ENCODE measurements around the gene CYTH3. TPM values are rescaled to one million over a fixed set of nuclear protein-coding genes. Genes with fewer than 3 reads are reported as not detected.

CYTH3 gene
- total RNA-seq, 1 experiment from 2014 or later, result 19.2 TPM

DNA sequence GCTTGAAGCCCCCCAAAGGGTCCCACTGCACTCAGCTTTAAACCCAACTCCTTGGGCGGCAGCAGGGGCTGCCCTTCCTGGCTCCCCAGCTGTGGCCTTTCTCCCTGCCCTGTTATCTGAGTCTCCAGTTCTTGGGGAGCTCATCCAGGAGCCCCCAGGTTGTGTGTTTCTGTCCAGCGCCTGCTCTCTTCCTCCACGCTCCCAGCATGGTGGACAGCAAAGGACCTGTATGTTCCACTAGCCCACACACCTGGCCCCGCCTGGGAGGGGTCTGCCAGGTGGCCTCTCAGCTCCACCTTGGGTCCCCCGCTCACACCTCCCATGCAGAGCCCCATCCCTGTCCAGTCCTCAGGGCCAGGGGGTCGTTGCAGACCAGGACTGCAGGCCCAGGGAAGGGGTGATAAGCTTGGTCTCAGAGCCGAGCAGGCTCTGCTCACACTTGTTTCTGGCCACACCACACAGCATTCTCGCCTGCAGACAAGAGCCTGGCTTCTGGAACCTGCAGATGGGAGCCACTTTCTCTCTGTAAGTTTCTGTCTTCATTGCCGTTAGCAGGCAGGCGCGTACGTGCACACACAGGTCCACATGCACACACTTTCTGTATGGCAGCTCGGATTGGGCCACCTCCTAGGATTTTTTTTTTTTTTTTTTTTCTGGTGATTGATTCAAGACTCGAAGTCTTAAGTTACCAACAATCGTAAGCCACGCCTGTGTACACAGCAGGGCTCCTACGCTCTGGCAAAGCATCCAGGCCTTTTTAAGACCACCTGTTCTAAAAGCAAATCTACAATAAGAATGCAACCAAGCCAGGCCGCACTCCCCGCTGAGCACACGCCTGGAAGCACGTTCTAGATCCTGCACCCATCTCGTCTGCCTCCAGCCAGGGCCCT lies 104.6 kb downstream of the CYTH3 start:
- no peak overlapping the region for H3K4me3 ChIP-seq
- DNase-seq, result no peak
- H3K9me3 ChIP-seq (replicated peaks), result no peaks in the 10 kb centered on the region
- no peak overlapping the region for H3K27ac ChIP-seq
- no peaks in the 10 kb centered on the region for H3K27me3 ChIP-seq
- H3K36me3 ChIP-seq, result peaks cover 2% of the 10 kb centered on the region; the same call in 1 of the 2 replicates
- H3K4me1 ChIP-seq, result no peaks in the 10 kb centered on the region

DNA sequence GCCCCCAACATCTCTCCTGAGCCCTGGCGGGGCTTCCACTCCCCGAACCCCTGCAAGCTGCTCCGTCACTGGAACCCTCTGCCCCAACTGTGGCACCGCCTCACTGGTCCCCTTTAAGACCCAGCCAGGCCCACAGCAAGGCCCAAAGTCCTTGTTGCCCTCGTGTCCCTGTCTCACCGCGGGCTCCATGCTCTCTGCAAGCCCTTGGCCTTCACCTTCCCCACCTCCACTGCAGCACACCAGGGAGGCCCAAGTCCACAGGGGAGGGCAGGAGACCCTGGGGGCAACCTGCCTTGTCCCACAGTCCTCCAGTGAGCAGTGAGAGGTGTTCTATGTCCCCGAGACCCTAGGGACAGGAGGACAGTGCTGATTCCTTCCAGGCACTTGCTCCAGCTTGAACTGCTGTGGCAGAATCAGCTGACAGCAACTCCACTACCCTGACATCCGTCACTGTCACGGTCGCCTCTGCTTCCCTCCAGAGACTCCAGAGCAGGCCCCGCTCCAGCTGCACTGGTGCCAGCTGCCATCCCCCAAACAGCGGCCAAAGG lies 105.3 kb downstream of the CYTH3 start:
- no peak overlapping the region for H3K4me3 ChIP-seq
- no peak overlapping the region for H3K27ac ChIP-seq
- no peaks in the 10 kb centered on the region for H3K27me3 ChIP-seq
- H3K4me1 ChIP-seq, result no peaks in the 10 kb centered on the region
- no peak for DNase-seq
- H3K9me3 ChIP-seq (replicated peaks), result no peaks in the 10 kb centered on the region
- H3K36me3 ChIP-seq, result peaks cover 6% of the 10 kb centered on the region

GRCh38 chr7:6166443-6166891 lies 106.0 kb downstream of the CYTH3 start:
- Histone ChIP-seq H3K4me1 (no peaks in the 10 kb centered on the region), H3K27ac (no peak overlapping the region), H3K36me3 (peaks cover 12% of the 10 kb centered on the region)

GRCh38 chr7:6165521-6166320 lies 106.7 kb downstream of the CYTH3 start:
- Histone ChIP-seq H3K4me3 (no peak overlapping the region), H3K36me3 (peaks cover 19% of the 10 kb centered on the region), H3K9me3 (replicated peaks) (no peaks in the 10 kb centered on the region), H3K27ac (no peak overlapping the region), H3K27me3 (no peaks in the 10 kb centered on the region), H3K4me1 (no peaks in the 10 kb centered on the region)
- no peak for DNase-seq

More at GRCh38 chr7:6166443-6166891, 106.0 kb downstream of the CYTH3 start:
- Histone ChIP-seq H3K9me3 (replicated peaks) (no peaks in the 10 kb centered on the region), H3K27me3 (no peaks in the 10 kb centered on the region), H3K4me3 (no peak overlapping the region)
- DNase-seq, result peak; percentile 41 to 45

DNA sequence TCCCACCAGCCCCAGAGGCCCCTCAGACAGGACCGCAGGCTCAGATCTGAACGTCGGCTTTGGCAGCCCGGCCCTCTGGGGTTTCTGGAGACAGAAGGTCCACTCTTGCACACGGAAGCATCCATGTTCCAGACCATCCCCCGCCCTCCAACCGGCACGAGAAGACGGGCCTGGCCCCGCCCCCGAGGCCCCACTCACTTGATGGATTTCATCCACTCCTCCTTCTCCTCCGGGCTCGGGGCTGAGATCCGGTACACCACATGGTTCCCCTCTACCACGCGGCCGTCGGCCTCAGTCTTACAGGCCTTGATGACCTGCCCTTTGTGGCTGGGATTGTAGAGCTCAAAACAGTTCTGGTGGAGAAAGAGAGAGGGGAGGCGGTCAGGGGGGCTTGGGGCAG lies 107.3 kb downstream of the CYTH3 start:
- Histone ChIP-seq H3K9me3 (replicated peaks) (no peaks in the 10 kb centered on the region), H3K4me3 (no peak overlapping the region), H3K27ac (no peak overlapping the region), H3K27me3 (no peaks in the 10 kb centered on the region), H3K4me1 (no peaks in the 10 kb centered on the region), H3K36me3 (peaks cover 22% of the 10 kb centered on the region)
- no peak for DNase-seq

GRCh38 chr7:6164491-6164890 lies 107.9 kb downstream of the CYTH3 start:
- DNase-seq, result no peak
- Histone ChIP-seq H3K4me1 (no peaks in the 10 kb centered on the region), H3K27me3 (no peaks in the 10 kb centered on the region), H3K9me3 (replicated peaks) (no peaks in the 10 kb centered on the region), H3K4me3 (no peak overlapping the region), H3K27ac (no peak overlapping the region), H3K36me3 (peaks cover 22% of the 10 kb centered on the region)

DNA sequence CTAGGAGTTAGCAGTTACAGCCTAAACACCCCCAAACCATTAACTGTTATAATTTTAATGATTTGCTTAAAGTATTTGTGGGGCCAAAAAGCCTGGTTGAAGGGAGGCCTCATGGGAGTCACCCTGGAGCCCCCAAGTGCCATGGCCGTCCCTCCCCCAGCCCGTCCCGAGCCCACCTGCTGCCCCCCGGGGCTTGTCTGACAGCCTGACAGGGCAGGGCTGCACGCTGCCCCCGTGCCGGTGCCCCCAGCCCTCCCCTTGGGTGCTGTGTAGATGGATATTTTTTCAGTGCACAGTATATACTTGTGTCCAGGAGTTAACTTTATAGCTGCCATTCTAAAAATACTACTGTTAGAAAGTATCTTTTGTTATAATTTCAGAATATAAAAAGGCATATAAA lies 108.4 kb downstream of the CYTH3 start:
- Histone ChIP-seq H3K27ac (no peak overlapping the region), H3K4me1 (no peaks in the 10 kb centered on the region), H3K27me3 (no peaks in the 10 kb centered on the region), H3K4me3 (no peak overlapping the region), H3K9me3 (replicated peaks) (no peaks in the 10 kb centered on the region), H3K36me3 (peaks cover 25% of the 10 kb centered on the region)
- DNase-seq, result no peak

DNA sequence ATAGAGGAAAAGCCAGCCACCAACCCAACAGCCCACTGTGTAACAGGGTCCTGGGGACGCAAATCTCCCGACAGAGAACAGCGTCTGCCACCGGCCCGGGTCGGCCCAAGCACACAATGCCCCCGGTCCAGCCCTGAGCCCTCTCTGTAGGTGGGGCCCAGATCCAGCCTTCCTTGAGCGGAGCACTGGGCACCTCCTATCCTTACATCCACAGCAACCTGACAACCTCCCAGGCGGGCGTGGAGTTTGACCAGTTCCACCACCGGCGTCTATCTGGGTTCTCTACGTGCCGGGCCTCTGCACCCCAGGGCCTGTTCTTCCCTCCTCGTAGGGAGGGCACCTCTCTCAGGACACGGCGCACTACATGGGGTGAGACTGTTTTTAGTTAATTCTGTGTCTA lies 109.0 kb downstream of the CYTH3 start:
- H3K4me3 ChIP-seq, result no peak overlapping the region
- H3K27ac ChIP-seq, result no peak overlapping the region
- H3K36me3 ChIP-seq, result peaks cover 25% of the 10 kb centered on the region
- no peaks in the 10 kb centered on the region for H3K27me3 ChIP-seq
- no peak for DNase-seq
- H3K4me1 ChIP-seq, result no peaks in the 10 kb centered on the region
- no peaks in the 10 kb centered on the region for H3K9me3 ChIP-seq (replicated peaks)

DNA sequence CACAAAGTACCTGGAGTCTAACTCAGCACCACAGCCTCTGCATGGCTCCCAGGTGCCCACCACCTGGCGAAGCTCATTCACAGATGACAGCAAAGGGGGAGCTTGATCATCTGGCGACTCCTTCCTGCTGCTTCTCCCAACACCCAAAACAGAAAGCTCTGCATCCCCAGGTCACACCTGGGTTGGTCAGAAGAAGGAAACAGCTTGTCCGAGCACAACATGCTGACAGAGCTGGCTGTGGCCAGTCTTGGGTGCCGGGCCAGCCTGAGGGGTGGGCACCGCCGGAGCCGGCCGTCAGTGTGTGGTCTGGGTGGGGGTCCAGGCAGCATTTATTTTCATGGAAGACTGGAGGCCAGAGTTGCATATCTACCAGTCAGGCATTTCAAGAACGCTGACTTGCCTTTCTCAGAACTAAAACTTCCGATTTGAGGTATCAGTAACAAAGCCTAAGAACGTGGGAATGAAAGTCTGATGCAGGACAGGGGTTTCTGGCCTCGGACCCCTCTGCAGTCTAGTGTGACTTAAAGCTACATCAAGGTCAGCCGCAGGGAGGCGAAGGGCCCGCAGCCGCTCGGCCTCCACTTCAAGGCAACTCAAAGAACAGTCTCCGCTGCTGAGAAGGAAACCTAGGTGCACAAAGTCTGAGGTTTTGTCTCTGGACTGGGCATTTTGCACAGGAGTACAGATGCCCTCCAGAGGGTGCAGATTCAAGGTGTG lies 109.6 kb downstream of the CYTH3 start:
- Histone ChIP-seq H3K9me3 (replicated peaks) (no peaks in the 10 kb centered on the region), H3K27me3 (no peaks in the 10 kb centered on the region), H3K36me3 (peaks cover 29% of the 10 kb centered on the region), H3K4me3 (no peak overlapping the region), H3K27ac (no peak overlapping the region), H3K4me1 (no peaks in the 10 kb centered on the region)
- no peak for DNase-seq

GRCh38 chr7:6162331-6162620 lies 110.1 kb downstream of the CYTH3 start:
- Histone ChIP-seq H3K27ac (no peak overlapping the region), H3K36me3 (peaks cover 31% of the 10 kb centered on the region), H3K4me1 (no peaks in the 10 kb centered on the region), H3K27me3 (no peaks in the 10 kb centered on the region), H3K9me3 (replicated peaks) (no peaks in the 10 kb centered on the region), H3K4me3 (no peak overlapping the region)
- DNase-seq, result no peak

DNA sequence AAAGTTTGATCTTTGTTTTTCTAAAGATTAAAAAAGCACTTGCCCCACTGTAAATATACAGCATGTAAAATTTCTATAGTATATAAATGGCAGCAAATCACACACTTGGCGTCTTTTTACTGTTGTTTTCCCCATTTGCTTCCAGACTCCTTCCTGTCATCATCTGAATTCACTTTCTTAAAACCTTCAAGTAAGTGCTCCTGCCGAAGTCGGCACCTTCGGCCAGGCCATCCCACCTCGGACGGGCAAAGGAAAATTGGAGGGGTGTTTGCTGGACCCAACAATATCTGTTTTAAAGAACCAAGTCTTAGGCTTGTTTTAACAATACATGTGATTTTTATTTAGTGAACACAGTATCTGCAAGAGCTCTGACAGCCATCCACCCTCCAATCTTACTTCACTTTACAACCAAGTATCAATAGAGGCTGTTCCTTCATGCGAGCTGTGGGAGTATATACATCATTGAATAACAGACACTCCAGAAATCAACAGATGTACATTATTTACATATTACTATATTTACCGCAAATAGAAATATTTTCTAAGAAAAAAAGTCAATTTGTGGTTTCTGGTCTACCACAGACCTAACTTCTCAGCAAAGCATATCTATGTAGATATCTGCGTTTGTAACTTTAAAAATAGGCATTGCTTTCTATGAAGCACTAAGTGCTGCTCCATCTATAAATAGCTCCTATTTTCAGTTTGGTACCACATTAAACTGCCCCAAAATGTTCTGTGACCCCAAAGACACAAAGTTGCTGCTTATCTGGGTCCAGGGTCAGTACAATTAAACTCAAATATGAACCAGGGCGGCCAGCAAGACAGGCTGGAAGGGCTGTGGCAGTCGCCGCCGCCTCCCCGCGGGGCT lies 110.7 kb downstream of the CYTH3 start:
- Histone ChIP-seq H3K4me3 (no peak overlapping the region), H3K4me1 (no peaks in the 10 kb centered on the region), H3K27me3 (no peaks in the 10 kb centered on the region), H3K36me3 (peaks cover 37% of the 10 kb centered on the region), H3K9me3 (replicated peaks) (no peaks in the 10 kb centered on the region), H3K27ac (no peak overlapping the region)
- no peak for DNase-seq

DNA sequence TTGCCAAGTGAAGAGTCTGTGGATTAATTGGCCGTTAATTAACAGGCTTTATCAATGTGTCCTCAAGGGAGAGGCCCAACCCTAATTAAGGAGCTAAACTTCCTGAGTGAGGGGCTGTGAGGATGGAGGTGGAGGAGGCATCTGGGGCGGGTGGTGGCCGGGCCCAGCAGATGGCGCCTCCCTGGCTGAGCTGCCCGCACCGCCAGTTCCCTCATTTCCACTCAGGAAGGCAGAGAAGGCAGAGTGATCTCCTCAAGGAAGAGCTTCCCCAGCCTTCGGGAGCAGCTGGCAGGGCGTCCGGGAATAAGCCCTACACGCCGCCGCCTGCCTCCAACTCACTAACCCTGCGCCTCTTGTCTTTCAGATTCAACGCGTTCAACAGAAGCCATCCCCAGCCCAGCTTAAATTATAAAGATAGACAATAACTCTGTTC lies 112.2 kb downstream of the CYTH3 start:
- no peaks in the 10 kb centered on the region for H3K4me1 ChIP-seq
- H3K4me3 ChIP-seq, result no peak overlapping the region
- H3K27ac ChIP-seq, result no peak overlapping the region
- no peaks in the 10 kb centered on the region for H3K9me3 ChIP-seq (replicated peaks)
- peaks cover 43% of the 10 kb centered on the region for H3K36me3 ChIP-seq
- no peaks in the 10 kb centered on the region for H3K27me3 ChIP-seq
- DNase-seq, result peak in 1 of 2 experiments; percentile 49

DNA sequence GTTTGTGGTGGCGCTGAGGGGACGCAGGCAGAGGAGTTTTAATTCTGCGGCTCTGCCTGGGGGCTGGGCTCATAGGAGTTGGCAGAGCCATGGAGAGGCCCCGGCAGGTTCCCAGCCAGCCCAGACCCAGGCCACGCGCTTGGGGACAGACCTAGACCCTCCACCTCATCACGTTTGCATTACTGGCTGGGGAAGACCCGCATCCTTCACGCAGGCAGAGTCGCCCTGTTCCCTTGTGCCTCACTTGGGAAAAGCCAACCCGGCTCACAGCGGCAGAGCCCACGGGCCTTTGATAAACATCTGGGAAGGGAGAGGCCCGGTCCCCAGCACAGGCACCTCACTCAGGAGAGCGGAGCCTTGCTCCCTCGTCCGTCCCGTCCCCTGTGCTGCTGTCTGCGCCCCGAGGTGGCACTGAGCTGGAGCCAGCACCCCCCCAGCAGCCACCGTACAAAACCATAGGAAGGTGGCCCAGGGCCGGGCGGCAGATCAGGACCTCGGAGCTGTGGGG lies 112.8 kb downstream of the CYTH3 start:
- no peak overlapping the region for H3K27ac ChIP-seq
- peaks cover 47% of the 10 kb centered on the region for H3K36me3 ChIP-seq
- DNase-seq, result no peak
- H3K27me3 ChIP-seq, result no peaks in the 10 kb centered on the region
- H3K4me3 ChIP-seq, result no peak overlapping the region
- no peaks in the 10 kb centered on the region for H3K4me1 ChIP-seq
- H3K9me3 ChIP-seq (replicated peaks), result no peaks in the 10 kb centered on the region

- H3K4me1 ChIP-seq, result no peaks in the 10 kb centered on the region
- no peak overlapping the region for H3K4me3 ChIP-seq
- no peaks in the 10 kb centered on the region for H3K27me3 ChIP-seq
- peaks cover 48% of the 10 kb centered on the region for H3K36me3 ChIP-seq
- DNase-seq, result no peak
- H3K27ac ChIP-seq, result no peak overlapping the region
- no peaks in the 10 kb centered on the region for H3K9me3 ChIP-seq (replicated peaks)
These were observed 113.3 kb downstream of the CYTH3 start for GRCh38 chr7:6159097-6159483.
